ENCODE data around the gene CCT3.

CCT3 gene

DNA sequence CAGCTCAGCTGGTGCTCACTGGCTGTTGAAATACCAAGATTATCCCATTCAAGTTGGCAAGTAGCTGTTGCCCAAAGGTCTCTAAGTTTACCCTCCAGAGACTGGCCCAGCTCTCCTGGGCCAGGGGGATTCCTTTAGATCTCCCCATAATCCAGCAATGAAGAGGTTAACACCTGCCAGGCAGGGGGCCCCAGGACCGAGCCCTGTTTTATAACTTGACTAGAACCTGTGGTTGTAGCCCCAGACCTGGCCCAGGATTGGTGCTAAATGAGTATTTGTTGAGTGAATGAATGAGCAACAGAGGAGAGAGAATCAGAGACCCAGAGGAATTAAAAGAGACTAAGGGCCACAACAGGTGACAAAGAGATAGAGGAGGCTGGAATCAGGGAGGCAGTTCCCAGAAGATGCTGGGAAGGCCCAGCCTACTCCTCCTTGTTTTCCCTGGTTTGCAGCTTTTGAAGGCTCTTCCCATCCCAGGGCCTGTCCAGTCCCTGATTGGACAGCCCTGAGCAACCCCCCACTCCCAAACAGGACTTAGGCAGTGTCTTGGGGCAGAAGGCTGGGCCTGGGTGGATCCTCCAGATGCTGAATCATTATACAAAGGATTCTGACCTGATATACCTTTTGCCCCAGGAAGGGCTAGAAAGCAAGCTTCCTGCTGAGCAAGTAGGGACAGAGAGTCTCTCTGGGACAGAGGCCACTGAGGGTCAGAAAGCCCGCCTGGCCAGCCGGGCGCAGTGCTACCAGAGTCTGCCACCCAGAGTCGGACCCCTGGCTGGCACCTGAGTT, 28.5 kb upstream of the CCT3 start:
- Histone ChIP-seq H3K4me3 (ENCODE audit: low read length) (no peak overlapping the region), H3K9me3 (replicated peaks; ENCODE audit: insufficient read depth, low read length) (no peaks in the 10 kb centered on the region), H4K20me1 (ENCODE audit: insufficient read depth, low read length) (no peaks in the 10 kb centered on the region), H3K9me2 (replicated peaks; ENCODE audit: insufficient read depth, low read length) (no peaks in the 10 kb centered on the region), H3F3A (ENCODE audit: insufficient read depth, low read length) (0 out of 2 replicates have a peak, but pooled peaks cover 5% of the 10 kb centered on the region), H3K79me2 (ENCODE audit: low read length) (no peaks in the 10 kb centered on the region), H2AFZ (ENCODE audit: low read length) (no peak overlapping the region), H3K4me1 (ENCODE audit: low read length) (peaks cover 8% of the 10 kb centered on the region), H3K4me2 (ENCODE audit: low read depth, low read length) (no peak overlapping the region), H3K27me3 (replicated peaks; ENCODE audit: insufficient read depth, low read length) (peaks cover 16% of the 10 kb centered on the region), H3K9ac (ENCODE audit: low read length) (no peak overlapping the region), H3K27ac (ENCODE audit: low read length) (no peak overlapping the region), H3K36me3 (replicated peaks; ENCODE audit: insufficient read depth, low read length) (no peaks in the 10 kb centered on the region)
- DNase-seq, result no peak
- no peak for TF ChIP-seq EZH2 (optimal IDR thresholded peaks at IDR 0.05; ENCODE audit: low read depth, low read length)
- TF ChIP-seq, protein P1, sequence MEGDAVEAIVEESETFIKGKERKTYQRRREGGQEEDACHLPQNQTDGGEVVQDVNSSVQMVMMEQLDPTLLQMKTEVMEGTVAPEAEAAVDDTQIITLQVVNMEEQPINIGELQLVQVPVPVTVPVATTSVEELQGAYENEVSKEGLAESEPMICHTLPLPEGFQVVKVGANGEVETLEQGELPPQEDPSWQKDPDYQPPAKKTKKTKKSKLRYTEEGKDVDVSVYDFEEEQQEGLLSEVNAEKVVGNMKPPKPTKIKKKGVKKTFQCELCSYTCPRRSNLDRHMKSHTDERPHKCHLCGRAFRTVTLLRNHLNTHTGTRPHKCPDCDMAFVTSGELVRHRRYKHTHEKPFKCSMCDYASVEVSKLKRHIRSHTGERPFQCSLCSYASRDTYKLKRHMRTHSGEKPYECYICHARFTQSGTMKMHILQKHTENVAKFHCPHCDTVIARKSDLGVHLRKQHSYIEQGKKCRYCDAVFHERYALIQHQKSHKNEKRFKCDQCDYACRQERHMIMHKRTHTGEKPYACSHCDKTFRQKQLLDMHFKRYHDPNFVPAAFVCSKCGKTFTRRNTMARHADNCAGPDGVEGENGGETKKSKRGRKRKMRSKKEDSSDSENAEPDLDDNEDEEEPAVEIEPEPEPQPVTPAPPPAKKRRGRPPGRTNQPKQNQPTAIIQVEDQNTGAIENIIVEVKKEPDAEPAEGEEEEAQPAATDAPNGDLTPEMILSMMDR (IDR thresholded peaks at IDR 0.05; ENCODE audit: low read length), result no peak
- TF ChIP-seq EZH2phosphoT487 (IDR thresholded peaks at IDR 0.05; ENCODE audit: low read length), result no peak

DNA sequence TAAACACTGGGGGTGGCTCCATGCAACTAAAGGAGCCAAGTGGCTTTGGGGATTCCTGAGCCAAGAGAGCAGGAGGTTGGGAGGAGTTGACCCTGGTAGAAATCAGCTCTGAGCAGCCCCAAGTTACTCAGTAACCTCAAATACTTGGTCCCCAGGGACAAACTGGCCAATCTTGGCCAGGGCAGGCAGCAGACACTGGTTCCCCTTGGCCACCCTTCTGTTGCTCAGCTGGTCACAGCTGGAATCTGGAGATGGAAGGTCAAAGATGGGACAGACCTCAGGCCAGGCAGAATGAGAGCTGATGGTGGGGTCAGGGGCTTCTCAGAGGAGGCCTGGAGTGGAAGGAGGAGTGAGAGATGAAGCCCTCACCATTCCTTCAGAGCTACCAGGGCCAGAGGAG, 27.7 kb upstream of the CCT3 start:
- TF ChIP-seq, protein P1 (IDR thresholded peaks at IDR 0.05; ENCODE audit: low read length), result no peak
- TF ChIP-seq EZH2phosphoT487 (IDR thresholded peaks at IDR 0.05; ENCODE audit: low read length), result no peak
- no peak for TF ChIP-seq EZH2 (optimal IDR thresholded peaks at IDR 0.05; ENCODE audit: low read depth, low read length)
- peaks cover 12% of the 10 kb centered on the region; the same call in 1 of the 2 replicates for H3K27me3 ChIP-seq (replicated peaks; ENCODE audit: insufficient read depth, low read length)
- no peak for DNase-seq

GRCh38 chr1:156360534-156360933, 22.4 kb upstream of the CCT3 start:
- H2AFZ ChIP-seq (ENCODE audit: low read length), result no peak overlapping the region
- no peak for DNase-seq
- H3F3A ChIP-seq (ENCODE audit: insufficient read depth, low read length), result no peaks in the 10 kb centered on the region
- no peak for TF ChIP-seq EZH2 (optimal IDR thresholded peaks at IDR 0.05; ENCODE audit: low read depth, low read length)
- no peak for TF ChIP-seq EZH2phosphoT487 (IDR thresholded peaks at IDR 0.05; ENCODE audit: low read length)
- TF ChIP-seq, protein P1 (IDR thresholded peaks at IDR 0.05; ENCODE audit: low read length), result no peak
- no peaks in the 10 kb centered on the region for H3K9me3 ChIP-seq (replicated peaks; ENCODE audit: insufficient read depth, low read length)
- H3K27ac ChIP-seq (ENCODE audit: low read length), result no peak overlapping the region
- H3K79me2 ChIP-seq (ENCODE audit: low read length), result no peaks in the 10 kb centered on the region
- H3K4me1 ChIP-seq (ENCODE audit: low read length), result 0 out of 2 replicates have a peak, but pooled peaks cover 8% of the 10 kb centered on the region
- H3K36me3 ChIP-seq (replicated peaks; ENCODE audit: insufficient read depth, low read length), result no peaks in the 10 kb centered on the region
- no peaks in the 10 kb centered on the region for H3K9me2 ChIP-seq (replicated peaks; ENCODE audit: insufficient read depth, low read length)
- no peaks in the 10 kb centered on the region for H4K20me1 ChIP-seq (ENCODE audit: insufficient read depth, low read length)
- no peak overlapping the region for H3K9ac ChIP-seq (ENCODE audit: low read length)
- H3K4me2 ChIP-seq (ENCODE audit: low read depth, low read length), result no peak overlapping the region
- H3K4me3 ChIP-seq (ENCODE audit: low read length), result no peak overlapping the region
- H3K27me3 ChIP-seq (replicated peaks; ENCODE audit: insufficient read depth, low read length), result peaks cover 25% of the 10 kb centered on the region

More for the DNA sequence above, 27.7 kb upstream of the CCT3 start:
- H3K36me3 ChIP-seq (replicated peaks; ENCODE audit: insufficient read depth, low read length), result no peaks in the 10 kb centered on the region
- no peak overlapping the region for H2AFZ ChIP-seq (ENCODE audit: low read length)
- no peaks in the 10 kb centered on the region for H3K79me2 ChIP-seq (ENCODE audit: low read length)
- no peak overlapping the region for H3K27ac ChIP-seq (ENCODE audit: low read length)
- no peaks in the 10 kb centered on the region for H4K20me1 ChIP-seq (ENCODE audit: insufficient read depth, low read length)
- peaks cover 8% of the 10 kb centered on the region for H3K4me1 ChIP-seq (ENCODE audit: low read length)
- H3K9me3 ChIP-seq (replicated peaks; ENCODE audit: insufficient read depth, low read length), result no peaks in the 10 kb centered on the region
- no peak overlapping the region for H3K4me3 ChIP-seq (ENCODE audit: low read length)
- H3K9me2 ChIP-seq (replicated peaks; ENCODE audit: insufficient read depth, low read length), result no peaks in the 10 kb centered on the region
- no peak overlapping the region for H3K4me2 ChIP-seq (ENCODE audit: low read depth, low read length)
- H3F3A ChIP-seq (ENCODE audit: insufficient read depth, low read length), result 0 out of 2 replicates have a peak, but pooled peaks cover 5% of the 10 kb centered on the region
- H3K9ac ChIP-seq (ENCODE audit: low read length), result no peak overlapping the region

All from MM.1S (cell line).